HG03175 (cell line): ENCODE measurements around the gene AUTS2.

ENCODE experiments used
- ATAC-seq: cut with Tn5 transposase; IDR thresholded peaks from one replicate; pipeline ENCODE4 v1.9.1; 2021; ENCODE audit warnings: mild to moderate bottlenecking, moderate library complexity; ENCODE audit not compliant: unreplicated experiment

The AUTS2 gene

DNA sequence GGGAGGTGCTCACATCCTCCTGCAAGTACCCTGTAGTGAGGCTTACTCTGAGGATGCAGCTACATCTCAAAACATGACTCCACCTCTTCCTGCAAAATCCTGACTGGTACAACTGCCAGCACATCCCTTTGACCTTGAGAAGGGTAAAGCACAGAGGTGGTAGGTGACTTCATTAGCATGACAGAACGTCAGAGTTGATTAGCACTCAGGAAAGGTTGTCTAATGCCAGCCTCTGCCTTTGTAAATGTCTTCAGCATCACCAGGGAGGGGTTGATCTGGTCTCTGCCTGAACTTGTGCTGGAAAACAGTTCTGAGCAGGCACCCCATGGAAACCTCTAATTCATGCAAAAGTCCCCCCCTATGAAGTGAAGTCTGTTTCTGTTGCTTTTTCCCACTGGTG lies 942.4 kb downstream of the AUTS2 start:
- no peak for ATAC-seq

DNA sequence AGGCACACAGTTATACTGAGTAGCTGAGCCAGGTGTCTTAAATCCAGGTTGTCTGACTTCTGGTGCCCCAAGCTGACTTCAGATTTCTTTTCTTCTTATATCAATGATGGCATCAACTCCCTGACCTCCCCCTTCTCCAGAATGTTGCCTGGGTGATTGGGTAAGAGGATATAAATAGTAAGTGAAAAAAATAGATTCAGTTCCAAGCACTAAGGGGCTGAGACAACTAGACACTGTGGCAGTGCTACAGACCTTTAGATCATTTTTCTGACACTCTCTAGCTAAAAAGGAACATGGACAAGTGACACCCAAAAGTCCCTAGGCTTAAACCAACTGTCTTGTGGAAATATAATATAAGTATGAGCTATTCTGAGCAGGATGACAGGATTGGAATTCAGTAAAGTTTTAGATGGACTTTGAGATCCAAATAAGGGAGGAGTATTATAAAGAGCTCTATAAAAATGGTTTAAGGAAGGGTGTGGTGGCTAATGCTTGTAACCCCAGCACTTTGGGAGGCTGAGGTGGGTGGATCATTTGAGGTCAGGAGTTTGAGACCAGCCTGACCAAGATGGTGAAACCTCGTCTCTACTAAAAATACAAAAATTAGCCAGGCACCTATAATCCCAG lies 944.6 kb downstream of the AUTS2 start:
- ATAC-seq = no peak

DNA sequence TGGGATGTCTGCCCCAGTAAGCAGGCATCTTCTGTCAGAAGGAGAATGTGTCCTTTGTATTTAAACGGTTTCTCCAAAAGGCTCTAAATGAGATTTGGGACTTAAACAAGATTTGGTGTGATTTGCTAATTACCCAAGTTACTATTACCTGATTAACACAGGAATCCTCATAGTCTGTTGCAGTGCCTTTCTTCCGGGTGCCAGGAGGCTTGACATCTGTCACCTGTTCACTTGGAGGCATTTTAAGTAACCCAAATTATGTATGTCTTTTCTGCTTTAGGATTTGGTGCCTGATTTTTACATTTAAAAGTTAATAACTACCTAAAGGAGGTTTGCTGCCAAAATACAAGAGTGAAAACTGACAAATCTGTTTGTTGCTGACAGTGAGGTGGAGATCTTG lies 945.7 kb downstream of the AUTS2 start:
- no peak for ATAC-seq

GRCh38 chr7:70545214-70545613 lies 946.9 kb downstream of the AUTS2 start:
- no peak for ATAC-seq

DNA sequence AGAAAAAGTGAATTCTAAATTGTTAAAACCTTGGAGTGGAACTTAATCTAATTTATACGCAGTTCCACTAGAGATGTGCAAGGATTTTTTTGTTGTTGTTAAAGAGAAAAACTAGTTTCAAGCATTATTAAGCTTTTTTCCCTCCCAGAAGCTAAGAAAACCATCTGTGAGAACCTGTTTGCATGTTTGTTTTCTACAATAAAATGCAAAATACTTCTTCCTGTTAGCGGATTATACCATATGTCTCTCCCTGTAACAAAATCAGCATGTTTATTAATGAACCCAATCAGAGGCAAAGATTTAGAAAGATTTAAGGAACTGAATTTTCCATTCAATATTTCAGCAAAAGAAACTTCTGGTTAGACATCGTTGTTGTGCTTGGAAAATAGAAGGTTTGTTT lies 953.9 kb downstream of the AUTS2 start:
- no peak for ATAC-seq

- no peak for ATAC-seq
Observed at GRCh38 chr7:70553364-70553763, 955.1 kb downstream of the AUTS2 start.

DNA sequence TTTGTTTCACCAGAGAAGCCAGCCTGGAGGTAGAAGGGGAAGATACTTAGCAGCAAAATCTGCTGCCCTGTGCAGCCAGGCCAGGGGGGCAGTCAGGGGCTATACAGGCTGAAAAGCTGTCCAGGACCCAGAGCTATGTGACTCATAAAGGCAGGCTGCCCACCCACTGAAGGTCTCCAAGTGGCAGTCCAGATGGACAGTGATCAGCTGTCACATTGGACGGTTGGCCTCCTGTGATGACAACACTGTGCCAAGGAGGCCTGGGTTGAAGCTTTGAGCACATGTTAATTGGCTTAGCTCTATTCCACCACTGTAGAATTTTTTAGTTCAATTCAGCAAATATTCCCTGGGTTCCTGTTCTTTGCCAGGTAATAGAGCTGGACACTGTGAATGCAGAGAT lies 956.4 kb downstream of the AUTS2 start:
- ATAC-seq = no peak

DNA sequence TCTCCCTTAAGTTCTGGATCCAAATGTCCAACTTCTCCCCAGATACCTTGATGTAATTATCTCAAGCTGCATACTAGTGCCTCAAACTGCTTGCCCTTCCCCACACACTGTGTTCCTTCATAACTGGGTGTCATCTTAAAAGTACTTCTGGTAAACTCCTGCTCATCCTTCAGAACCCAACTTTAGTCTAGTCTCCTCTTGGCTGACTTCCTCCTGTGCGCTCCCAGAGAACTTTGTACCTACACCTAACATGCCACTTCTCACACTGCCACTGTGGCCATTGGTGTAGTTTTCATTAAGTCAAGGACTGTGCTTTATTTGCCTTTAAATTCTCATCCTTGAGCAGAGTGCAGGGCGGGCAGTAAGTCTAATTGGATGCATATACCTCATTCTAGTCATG lies 958.5 kb downstream of the AUTS2 start:
- ATAC-seq = no peak

GRCh38 chr7:70557338-70557737 lies 959.1 kb downstream of the AUTS2 start:
- no peak for ATAC-seq

- no peak for ATAC-seq
Observed at GRCh38 chr7:70559815-70560214, 961.5 kb downstream of the AUTS2 start.

DNA sequence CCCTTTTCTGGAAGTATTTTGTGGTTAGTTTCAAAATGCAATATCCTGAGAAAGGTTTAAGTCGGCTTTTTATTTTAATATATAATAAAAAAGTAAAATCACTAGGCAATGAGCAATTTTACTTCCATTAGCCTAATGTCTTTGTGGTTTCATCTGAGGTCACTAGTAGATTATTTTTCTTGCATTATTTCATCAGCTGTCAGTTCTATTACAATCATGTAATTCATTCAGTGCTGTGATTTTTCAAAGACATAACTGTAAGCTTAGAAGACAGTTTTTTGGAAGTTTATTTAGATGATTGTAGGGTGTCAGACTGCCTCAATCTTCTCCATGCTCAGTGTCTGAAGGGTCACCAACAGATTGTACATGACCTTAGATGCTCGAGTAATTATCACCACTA lies 965.7 kb downstream of the AUTS2 start:
- no peak for ATAC-seq

DNA sequence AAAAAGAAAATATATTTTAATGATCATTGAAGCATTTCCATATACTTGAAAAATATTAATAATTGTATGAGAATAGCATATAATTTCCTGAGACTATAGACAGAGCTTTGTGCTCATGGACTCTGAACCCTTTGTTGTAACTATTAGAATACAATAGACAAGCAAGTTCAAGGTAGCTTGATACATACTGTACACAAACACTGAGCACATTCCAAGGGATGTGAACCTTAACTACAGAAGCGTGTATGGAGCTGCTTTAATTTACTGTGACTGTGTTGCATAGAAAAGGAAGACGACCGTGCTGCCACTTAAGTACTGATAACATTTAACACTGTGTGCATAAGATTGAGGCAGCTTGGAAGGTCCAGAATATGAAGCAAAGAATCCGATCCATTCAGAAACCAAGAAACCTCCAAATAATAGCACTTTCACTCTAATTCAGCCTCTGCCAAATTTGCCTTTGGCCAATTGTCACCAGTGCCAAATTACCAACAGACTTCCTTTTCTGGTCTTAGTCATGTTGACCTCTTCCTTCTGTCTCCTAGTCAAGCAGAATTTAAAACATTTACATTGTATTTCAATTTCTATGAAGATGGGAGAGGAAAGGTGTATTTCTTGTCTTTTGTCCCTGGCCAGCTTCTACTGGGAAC lies 967.6 kb downstream of the AUTS2 start:
- ATAC-seq = no peak

DNA sequence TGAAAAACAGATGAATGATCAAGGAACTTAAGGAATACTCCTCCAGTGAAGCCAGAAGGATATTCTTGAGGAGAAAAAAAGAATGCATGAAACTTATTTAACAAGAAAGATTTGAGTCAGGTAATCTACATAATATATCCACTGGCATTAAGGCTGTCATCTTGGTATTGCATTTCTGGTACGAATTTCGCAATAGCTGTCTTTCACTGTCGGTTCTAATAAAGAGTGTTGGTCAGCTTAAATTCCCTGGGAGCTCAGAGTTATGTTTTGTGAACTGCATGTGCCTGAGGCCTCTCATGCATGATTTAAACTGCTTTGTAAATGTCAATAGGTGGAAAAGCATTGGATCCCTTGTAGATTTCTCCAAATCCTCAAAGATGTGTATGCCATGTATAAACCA lies 968.4 kb downstream of the AUTS2 start:
- ATAC-seq = no peak

DNA sequence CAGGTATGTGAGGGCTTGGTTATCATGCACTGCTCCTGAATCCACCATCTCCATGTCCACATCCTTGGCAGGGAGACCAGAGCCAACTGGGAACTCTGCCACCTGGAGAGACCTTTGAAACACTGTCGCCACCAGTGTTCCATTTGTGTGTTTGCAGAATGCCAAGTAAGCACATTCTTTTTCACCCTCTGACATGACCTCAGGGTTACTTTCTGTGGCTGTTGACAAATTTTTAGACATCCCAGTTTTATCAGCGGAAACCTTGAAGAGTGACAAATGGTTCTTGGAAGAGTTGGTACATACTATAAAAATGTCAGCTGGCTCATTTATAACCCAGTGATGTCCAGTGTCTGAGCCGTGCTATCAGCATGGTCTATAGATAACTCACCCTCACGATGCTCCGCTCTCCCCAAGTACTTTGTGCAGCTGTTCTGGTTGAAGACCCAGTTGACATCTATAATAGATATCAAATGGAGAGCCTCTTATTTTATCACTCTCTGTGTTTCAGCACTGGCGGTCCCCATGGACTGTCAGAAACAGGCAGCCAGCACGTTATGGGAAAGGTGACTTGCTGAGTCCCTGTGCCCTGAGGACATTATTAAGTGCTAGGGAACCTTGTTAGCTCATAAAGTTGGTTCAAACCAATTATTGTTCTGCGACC lies 970.5 kb downstream of the AUTS2 start:
- no peak for ATAC-seq

DNA sequence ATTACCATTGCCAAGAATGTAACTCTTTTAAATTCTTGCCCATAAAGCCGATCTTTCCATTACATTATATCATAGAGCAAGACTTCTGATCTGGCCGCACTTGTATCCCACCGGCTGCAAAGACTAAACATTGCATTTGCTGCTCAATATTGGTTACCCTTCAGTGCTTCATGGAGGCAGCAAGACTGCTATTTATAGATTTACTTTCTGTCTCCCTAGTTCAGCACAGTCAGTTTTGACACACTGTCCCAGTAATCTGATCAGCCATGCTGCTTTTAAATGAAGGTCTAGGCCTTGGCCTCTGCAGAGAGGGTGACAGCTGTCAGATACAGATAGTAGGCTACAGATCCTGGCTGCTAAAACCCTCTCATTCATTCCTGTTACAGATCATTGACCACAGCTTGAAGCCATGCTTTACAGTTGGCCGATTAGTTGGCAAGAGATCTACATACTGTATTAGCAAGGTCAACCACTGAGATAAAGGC lies 971.1 kb downstream of the AUTS2 start:
- no peak for ATAC-seq

DNA sequence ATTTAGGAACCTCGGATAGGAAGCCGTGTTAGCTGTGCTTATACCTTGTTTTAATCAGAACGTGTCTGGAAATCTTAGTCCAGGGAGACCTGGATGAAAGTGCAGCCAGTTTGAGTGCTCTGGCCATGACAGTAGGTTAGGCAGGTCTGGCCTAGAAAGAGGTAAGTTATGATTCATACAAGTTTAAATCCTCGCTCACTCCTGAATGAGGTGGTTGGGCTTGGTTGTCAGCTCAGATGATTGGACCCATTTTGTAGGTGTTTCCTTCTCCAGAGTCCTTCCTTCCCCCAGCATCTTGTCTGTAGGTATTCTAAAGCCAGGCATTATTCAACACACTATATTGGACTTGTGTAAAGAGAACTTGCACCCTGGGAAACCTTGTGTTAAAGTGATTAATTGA lies 971.8 kb downstream of the AUTS2 start:
- no peak for ATAC-seq

GRCh38 chr7:70570961-70571360 lies 972.7 kb downstream of the AUTS2 start:
- no peak for ATAC-seq

DNA sequence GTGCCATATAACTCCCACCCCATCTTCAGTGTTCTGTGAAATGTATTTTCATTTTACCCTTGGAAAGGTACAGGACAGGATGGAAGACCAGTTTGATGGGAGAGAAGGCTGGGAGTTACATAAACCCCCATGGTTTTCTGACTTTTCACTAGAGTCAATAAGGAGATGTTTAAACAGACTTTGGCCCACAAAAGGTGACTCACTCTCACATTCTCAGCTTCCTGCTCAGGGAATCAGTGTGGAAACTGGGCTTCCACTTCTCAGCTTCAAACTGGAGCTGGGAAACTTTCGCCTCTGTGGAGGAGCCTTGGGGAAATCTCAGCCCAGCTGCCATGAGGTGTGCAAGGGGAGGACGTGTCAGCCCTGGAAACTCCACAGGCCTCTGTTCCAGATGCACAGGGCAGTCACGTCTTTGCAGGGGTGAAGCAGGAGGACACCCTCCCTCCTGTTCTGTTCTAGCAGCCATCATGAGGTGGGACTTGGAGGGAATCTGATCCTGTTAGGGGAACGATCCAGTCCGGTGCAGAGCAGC lies 973.2 kb downstream of the AUTS2 start:
- ATAC-seq = no peak

DNA sequence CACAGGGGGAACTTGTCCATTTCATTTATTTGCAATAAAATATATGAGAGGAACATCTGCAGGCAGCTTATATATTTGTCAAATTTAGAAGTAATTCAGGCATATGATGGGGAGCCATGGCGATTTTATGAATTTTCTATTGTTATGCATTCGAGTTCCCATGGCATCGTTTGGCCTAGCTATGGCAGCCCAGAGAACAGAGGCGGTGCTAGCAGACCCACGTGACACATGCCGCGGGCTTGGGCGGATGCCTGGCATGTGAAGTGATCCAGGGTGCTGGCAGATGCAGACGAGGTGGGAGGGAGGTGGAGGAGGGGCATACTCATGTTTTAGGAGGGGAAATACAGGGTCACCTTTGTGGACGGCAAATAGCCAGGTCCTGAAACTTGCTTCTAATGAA lies 973.7 kb downstream of the AUTS2 start:
- no peak for ATAC-seq

DNA sequence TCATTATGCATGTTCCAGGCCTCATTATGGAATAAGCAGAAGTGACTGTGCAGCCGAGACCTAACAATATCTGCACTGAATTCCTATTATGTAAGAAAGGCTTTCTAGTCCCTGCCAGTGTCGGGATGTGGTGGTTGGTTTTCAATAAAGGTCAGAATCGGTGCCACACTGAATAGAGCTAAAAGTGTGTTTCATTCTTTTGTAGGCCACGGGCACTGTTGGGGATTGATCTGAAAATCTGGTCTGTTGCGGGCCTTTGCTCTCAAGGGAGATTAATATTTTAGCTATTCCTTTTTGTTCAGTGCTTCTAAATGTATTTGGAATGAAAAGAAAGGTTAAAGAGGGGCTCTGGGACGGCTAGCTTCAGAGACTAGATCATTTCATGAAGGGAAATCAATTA lies 974.3 kb downstream of the AUTS2 start:
- no peak for ATAC-seq

DNA sequence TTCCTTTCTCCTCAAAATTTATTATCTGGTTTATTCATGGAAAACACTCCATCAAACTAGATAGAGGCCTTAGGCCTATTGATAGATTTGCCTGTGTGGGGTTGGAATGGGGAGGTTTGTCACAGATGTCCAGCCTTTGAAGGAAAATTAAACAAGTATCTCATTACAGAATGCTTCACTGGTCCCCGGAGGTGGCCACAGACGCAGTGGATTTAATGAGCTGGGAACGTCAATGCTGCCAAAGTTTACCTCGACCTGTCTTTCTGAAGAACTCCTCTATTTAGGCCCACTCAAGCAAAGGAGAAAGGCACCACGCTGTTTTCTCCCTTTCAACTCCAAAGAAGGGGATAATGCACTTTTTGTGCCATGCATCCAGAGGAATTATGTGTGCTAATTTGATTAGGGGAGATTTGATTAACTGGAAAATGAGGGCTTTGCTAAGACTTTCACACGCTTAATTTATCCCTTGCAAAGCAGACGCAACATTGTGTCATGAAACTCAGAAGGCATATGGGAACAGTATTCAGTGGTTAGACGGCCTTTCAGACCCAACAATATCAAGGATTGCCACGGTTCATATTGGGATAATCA lies 974.9 kb downstream of the AUTS2 start:
- ATAC-seq = no peak

DNA sequence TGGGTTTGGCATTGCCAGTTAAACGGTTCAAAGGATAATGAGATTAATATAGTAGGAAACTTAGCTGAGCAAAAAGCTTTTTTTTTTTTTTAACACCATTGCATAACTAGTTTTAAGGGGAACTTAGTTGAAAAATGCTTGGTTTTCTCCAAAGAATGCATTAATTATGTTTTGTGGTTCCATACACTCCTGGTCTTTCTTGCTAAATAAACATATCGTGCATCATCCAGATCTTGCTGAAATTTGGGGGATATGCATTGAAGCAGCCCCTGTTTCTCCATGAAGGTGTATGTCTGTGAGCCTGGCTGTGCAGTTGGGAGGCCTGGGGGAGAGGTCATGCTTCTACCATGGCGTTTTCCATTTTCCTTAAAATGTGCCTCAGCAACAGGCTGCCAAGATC lies 975.4 kb downstream of the AUTS2 start:
- ATAC-seq = no peak
